Upper lobe of left lung (tissue), 4 donors: ENCODE data around the gene RBM39.

ENCODE experiments used
- EP300 ChIP-seq, 4 donors: sonication (generic); formaldehyde crosslinking; IDR thresholded peaks; one replicate each; pipeline ENCODE4 v1.5.1; 2017; ENCODE audit warnings: antibody characterized with exemption in 4 of 4, control low read depth in 2 of 4
- POLR2A ChIP-seq, 4 donors: fragments of 450-650 bp; IDR thresholded peaks; one replicate each; pipeline ENCODE4 v1.5.1; 2016 to 2017; ENCODE audit warnings: antibody characterized with exemption in 4 of 4, mild to moderate bottlenecking in 2 of 4
- POLR2AphosphoS5 ChIP-seq, 2 donors: sonication (generic); formaldehyde crosslinking; IDR thresholded peaks; one replicate each; pipeline ENCODE4 v1.5.1; 2017; ENCODE audit warnings: antibody characterized with exemption in 2 of 2
- TF ChIP-seq, protein P1 (sequence below), 6 experiments: fragments of 450-650 bp in 4 of 6; fragments of 200-600 bp in 2 of 6; sonication (generic) in 2 of 6; IDR thresholded peaks; one replicate each; pipeline ENCODE4 v1.5.1; 2016 to 2019; ENCODE audit warnings: antibody characterized with exemption in 6 of 6

DNA sequence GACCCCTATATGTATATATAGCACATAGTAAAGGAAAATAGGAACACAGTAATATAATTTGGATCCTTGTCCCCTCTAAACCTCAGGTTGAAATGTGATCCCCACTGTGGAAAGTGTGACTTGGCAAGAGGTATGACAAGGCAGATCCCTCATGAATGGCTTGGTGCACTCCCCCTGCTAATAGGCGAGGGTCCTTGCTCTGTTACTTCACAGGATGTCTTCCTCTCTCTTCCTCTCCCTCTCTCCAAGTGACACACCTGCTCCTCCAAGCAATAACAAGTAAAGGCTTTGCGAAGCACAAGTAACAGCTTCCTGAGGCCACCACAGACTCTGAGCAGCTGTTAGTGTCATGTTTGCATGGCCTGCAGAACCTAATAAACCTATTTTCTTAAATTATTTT, 26.4 kb downstream of the RBM39 start:
- TF ChIP-seq, protein P1, sequence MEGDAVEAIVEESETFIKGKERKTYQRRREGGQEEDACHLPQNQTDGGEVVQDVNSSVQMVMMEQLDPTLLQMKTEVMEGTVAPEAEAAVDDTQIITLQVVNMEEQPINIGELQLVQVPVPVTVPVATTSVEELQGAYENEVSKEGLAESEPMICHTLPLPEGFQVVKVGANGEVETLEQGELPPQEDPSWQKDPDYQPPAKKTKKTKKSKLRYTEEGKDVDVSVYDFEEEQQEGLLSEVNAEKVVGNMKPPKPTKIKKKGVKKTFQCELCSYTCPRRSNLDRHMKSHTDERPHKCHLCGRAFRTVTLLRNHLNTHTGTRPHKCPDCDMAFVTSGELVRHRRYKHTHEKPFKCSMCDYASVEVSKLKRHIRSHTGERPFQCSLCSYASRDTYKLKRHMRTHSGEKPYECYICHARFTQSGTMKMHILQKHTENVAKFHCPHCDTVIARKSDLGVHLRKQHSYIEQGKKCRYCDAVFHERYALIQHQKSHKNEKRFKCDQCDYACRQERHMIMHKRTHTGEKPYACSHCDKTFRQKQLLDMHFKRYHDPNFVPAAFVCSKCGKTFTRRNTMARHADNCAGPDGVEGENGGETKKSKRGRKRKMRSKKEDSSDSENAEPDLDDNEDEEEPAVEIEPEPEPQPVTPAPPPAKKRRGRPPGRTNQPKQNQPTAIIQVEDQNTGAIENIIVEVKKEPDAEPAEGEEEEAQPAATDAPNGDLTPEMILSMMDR (IDR thresholded peaks at IDR 0.05): no peak
- TF ChIP-seq POLR2A (IDR thresholded peaks at IDR 0.05) (no peak), POLR2AphosphoS5 (IDR thresholded peaks at IDR 0.05) (no peak), EP300 (IDR thresholded peaks at IDR 0.05) (no peak)
